Kidney (tissue), 22 donors: ENCODE results near the gene SYVN1. TPM values are rescaled to one million over a fixed set of nuclear protein-coding genes. Genes with fewer than 3 reads are reported as not detected.

Experiments used
- DNase-seq, 5 donors: peaks; one replicate each; pipeline ENCODE4 v3.0.0-alpha.2; 2013 to 2020
- FAIRE-seq: peaks from 2 replicates; lab custom pipeline; 2012; peaks lifted over from hg19 to GRCh38; lab: Jason Lieb, UNC
- H3K27ac ChIP-seq, 2 donors: one replicate each; pipeline ENCODE4 v1.7.0; 2013; ENCODE audit warnings: low read depth in 2 of 2, low read length in 2 of 2, inconsistent platforms in 1 of 2
- H3K27me3 ChIP-seq: one replicate; pipeline ENCODE4 v1.7.1; 2013; ENCODE audit warnings: low read length, inconsistent platforms; ENCODE audit not compliant: control insufficient read depth, insufficient read depth
- H3K36me3 ChIP-seq, 3 donors: one replicate each; pipeline versions ENCODE4 v1.7.0 to v1.7.1; 2013; ENCODE audit warnings: low read length in 3 of 3, control low read depth in 1 of 3, inconsistent platforms in 1 of 3; ENCODE audit not compliant: insufficient read depth in 3 of 3, control insufficient read depth in 2 of 3
- H3K4me1 ChIP-seq, 3 donors: one replicate each; pipeline versions ENCODE4 v1.7.0 to v1.7.1; 2013; ENCODE audit warnings: low read length in 3 of 3, inconsistent platforms in 1 of 3, low read depth in 1 of 3; ENCODE audit not compliant: control insufficient read depth in 2 of 3, insufficient read depth in 2 of 3
- H3K4me3 ChIP-seq, 3 donors: one replicate each; pipeline versions ENCODE4 v1.7.0 to v1.8.1; 2013; ENCODE audit warnings: low read length in 3 of 3, control low read depth in 1 of 3, inconsistent platforms in 1 of 3
- H3K9ac ChIP-seq, 3 donors: one replicate each; pipeline versions ENCODE4 v1.7.0 to v1.7.1; 2013; ENCODE audit warnings: low read length in 3 of 3, control low read depth in 1 of 3, inconsistent platforms in 1 of 3
- H3K9me3 ChIP-seq, 3 donors: one replicate each; pipeline versions ENCODE4 v1.7.0 to v1.7.1; 2013; ENCODE audit warnings: low read length in 3 of 3, control low read depth in 1 of 3, inconsistent platforms in 1 of 3; ENCODE audit not compliant: control insufficient read depth in 2 of 3, insufficient read depth in 1 of 3
- intact Hi-C: fragments of 100-400 bp; cut with DNase I; formaldehyde crosslinking; loops from one replicate; pipeline ENCODE4 v1.11.1; 2022
- long read RNA-seq, 10 donors: library from polyadenylated mRNA in 1 of 10; unstranded in 1 of 10; transcript quantifications; one replicate each; pipeline ENCODE4 v2.0.0 and lab custom pipeline, GENCODE V29; 2021 to 2026
- polyA plus RNA-seq: library from polyadenylated mRNA; stranded (reverse); fragments of 350-450 nt; fragmentation: Illumina TruSeq; extraction: RNeasy Lipid Tissue Mini Kit (QIAGEN cat#74804); gene quantifications from one replicate; pipeline ENCODE4 v1.2.3, GENCODE V29; 2014; ENCODE audit warnings: low read depth, low replicate concordance; ENCODE audit not compliant: insufficient read depth
- total RNA-seq: library from RNA; stranded (reverse); fragmentation: NEBNext Ultra II Directional; extraction: Animal tissue kit (Norgen Biotek cat#: 25700); gene quantifications from one replicate; pipeline ENCODE4 v1.2.1, GENCODE V29; 2021
- TF ChIP-seq, protein P1 (sequence below): IDR thresholded peaks from 3 replicates; pipeline ENCODE4 v1.5.1; 2012; ENCODE audit warnings: mild to moderate bottlenecking, moderate library complexity, borderline replicate concordance; ENCODE audit not compliant: insufficient read depth; ENCODE audit errors: extremely low read depth
- donor health status: control.
- donor health status: control.
- donor health status: control.
- donor health status: control.
- donor health status: control.
- donor health status: DM: yes; HTN: yes; CAD: no.
- donor health status: Normal renal cell carcinoma (clear cell type).

Gene SYVN1
- total RNA-seq = 69.8 TPM
- 21.2 TPM for polyA plus RNA-seq
- long read RNA-seq, donor 1, partial matches to known transcripts = 5 of 5 reads
- long read RNA-seq, donor 1, other reads (novel, unspliced or antisense) = 0 of 5 reads
- long read RNA-seq, donor 2, partial matches to known transcripts = 0 of 3 reads
- long read RNA-seq, donor 2, other reads (novel, unspliced or antisense) = 0 of 3 reads
- long read RNA-seq, donor 3, partial matches to known transcripts = 5 of 7 reads
- long read RNA-seq, donor 3, other reads (novel, unspliced or antisense) = 0 of 7 reads
- long read RNA-seq, donor 4, transcript SYVN1-203 (16 exons, 3,052 nt) = major isoform, 5 of 12 reads
- long read RNA-seq, donor 4, partial matches to known transcripts = 5 of 12 reads
- long read RNA-seq, donor 4, other reads (novel, unspliced or antisense) = 0 of 12 reads
- long read RNA-seq, donor 5 = 0 reads
- long read RNA-seq, donor 6, partial matches to known transcripts = 13 of 21 reads
- long read RNA-seq, donor 6, other reads (novel, unspliced or antisense) = 8 of 21 reads
- long read RNA-seq, donor 7, partial matches to known transcripts = 14 of 14 reads
- long read RNA-seq, donor 7, other reads (novel, unspliced or antisense) = 0 of 14 reads
- long read RNA-seq, donor 8, partial matches to known transcripts = 7 of 10 reads
- long read RNA-seq, donor 8, other reads (novel, unspliced or antisense) = 0 of 10 reads
- long read RNA-seq, donor 9, partial matches to known transcripts = 0 of 1 reads
- long read RNA-seq, donor 9, other reads (novel, unspliced or antisense) = 0 of 1 reads
- long read RNA-seq, donor 10 = 0 reads

DNA sequence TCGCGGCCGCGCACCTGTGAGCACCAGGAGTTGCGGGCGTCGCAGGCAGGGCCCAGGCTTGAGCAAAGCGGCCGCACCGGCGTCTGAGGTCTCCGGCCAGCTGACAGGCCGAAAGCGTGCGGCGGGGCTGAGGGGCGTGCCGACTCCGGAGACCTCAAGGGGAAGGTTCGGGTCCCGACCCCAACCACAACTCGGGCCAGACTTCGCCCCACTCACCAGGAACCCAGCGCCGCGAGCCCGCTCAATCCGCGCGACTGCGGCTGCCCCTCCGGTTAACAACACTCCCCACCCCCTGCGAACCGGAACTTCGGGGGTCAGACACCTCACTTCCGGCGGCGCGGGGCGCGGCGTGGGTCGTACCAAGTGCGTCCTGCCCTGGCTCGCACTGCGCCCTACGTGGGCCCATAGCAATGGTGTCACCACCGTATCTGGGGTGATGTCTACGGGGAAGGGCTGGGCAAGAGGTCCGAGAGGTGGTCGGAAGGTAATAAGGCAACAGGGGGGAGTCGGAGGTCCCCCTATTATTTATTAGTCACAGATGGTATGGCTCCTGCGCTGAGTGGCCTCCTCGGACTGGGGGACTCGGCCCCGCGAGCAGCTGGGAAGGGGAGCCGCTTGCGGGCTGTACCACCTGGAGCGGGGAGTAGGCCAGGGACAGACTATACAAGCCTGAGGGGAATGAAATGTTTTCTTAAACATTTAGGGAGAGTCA, at the start of gene SYVN1:
TSS of gene SYVN1 (minus strand) at position 280 of the 712 bp plus-strand sequence. CDS start 918 bp downstream, outside the sequence.
- Histone ChIP-seq H3K36me3 (peaks cover 0 to 29% (median 14%) of the 10 kb centered on the region in 3 donors), H3K27ac (peak within 1 kb of the TSS; percentile 99), H3K4me1 (peaks cover 3 to 22% (median 15%) of the 10 kb centered on the region in 3 donors), H3K4me3 (peak within 1 kb of the TSS; percentile 85 to 94 (median 92)), H3K9me3 (no peaks in the 10 kb centered on the region), H3K9ac (peak within 1 kb of the TSS; percentile 57 to 99 (median 86)), H3K27me3 (no peaks in the 10 kb centered on the region)
- intact Hi-C loops = no loop called here
- FAIRE-seq = no peak
- peak; percentile 90 to 97 (median 95) for DNase-seq
- TF ChIP-seq, protein P1, sequence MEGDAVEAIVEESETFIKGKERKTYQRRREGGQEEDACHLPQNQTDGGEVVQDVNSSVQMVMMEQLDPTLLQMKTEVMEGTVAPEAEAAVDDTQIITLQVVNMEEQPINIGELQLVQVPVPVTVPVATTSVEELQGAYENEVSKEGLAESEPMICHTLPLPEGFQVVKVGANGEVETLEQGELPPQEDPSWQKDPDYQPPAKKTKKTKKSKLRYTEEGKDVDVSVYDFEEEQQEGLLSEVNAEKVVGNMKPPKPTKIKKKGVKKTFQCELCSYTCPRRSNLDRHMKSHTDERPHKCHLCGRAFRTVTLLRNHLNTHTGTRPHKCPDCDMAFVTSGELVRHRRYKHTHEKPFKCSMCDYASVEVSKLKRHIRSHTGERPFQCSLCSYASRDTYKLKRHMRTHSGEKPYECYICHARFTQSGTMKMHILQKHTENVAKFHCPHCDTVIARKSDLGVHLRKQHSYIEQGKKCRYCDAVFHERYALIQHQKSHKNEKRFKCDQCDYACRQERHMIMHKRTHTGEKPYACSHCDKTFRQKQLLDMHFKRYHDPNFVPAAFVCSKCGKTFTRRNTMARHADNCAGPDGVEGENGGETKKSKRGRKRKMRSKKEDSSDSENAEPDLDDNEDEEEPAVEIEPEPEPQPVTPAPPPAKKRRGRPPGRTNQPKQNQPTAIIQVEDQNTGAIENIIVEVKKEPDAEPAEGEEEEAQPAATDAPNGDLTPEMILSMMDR = no peak

- TF ChIP-seq, protein P1 = no peak
- no peak for FAIRE-seq
- Histone ChIP-seq H3K4me1 (peaks cover 0 to 19% (median 0%) of the 10 kb centered on the region in 3 donors), H3K9ac (peak overlapping the region in 1 of 3 donors; percentile 26), H3K4me3 (peak overlapping the region in 1 of 3 donors; percentile 30), H3K27me3 (no peaks in the 10 kb centered on the region), H3K36me3 (peaks cover 0 to 19% (median 8%) of the 10 kb centered on the region in 3 donors), H3K9me3 (no peaks in the 10 kb centered on the region), H3K27ac (peak overlapping the region; percentile 57 to 91)
- intact Hi-C loops = no loop called here
- peak; percentile 42 to 91 (median 62) for DNase-seq
These were observed 49.0 kb upstream of the SYVN1 start for GRCh38 chr11:65183201-65183891.
